ENCODE data around the gene VPS51. TPM values are rescaled to one million over a fixed set of nuclear protein-coding genes. Genes with fewer than 3 reads are reported as not detected.

VPS51 gene
- total RNA-seq, 4 donors from 2014 or later, result 185 to 414 (median 237) TPM

- TF ChIP-seq CTCF (IDR thresholded peaks at IDR 0.05) (no peak), POLR2A (IDR thresholded peaks at IDR 0.05; ENCODE audit: low read depth) (no peak), EP300 (IDR thresholded peaks at IDR 0.05) (no peak), POLR2AphosphoS5 (IDR thresholded peaks at IDR 0.05) (no peak)
- H3K4me3 ChIP-seq, result no peak overlapping the region
- no peaks in the 10 kb centered on the region for H3K27me3 ChIP-seq
- no peaks in the 10 kb centered on the region for H3K36me3 ChIP-seq
- H3K27ac ChIP-seq (replicated peaks in 1 of 4), result no peak overlapping the region
- H3K9me3 ChIP-seq, result no peaks in the 10 kb centered on the region
- H3K4me1 ChIP-seq, result no peaks in the 10 kb centered on the region
- no peak for DNase-seq (ENCODE audit: extremely low spot score)
- intact Hi-C loops (cut with DNase I), result no loop called here
- 69% methylated on average over 3 of the region's 3 CpGs for WGBS
These were observed 36.5 kb upstream of the VPS51 start for GRCh38 chr11:65059523-65059922.

- H3K4me1 ChIP-seq, result no peaks in the 10 kb centered on the region
- H3K4me3 ChIP-seq, result no peak overlapping the region
- no peaks in the 10 kb centered on the region for H3K36me3 ChIP-seq
- intact Hi-C loops (cut with DNase I), result loop anchor here (10.0 kb wide), 1 partner anchor 695 kb away; no protein-coding TSS in a partner anchor
- no peaks in the 10 kb centered on the region for H3K27me3 ChIP-seq
- DNase-seq (ENCODE audit: extremely low spot score), result no peak
- 38% methylated on average over 6 of the region's 10 CpGs for WGBS
- H3K9me3 ChIP-seq, result no peaks in the 10 kb centered on the region
- no peak overlapping the region for H3K27ac ChIP-seq (replicated peaks in 1 of 4)
- TF ChIP-seq POLR2AphosphoS5 (IDR thresholded peaks at IDR 0.05), result no peak
- no peak for TF ChIP-seq POLR2A (IDR thresholded peaks at IDR 0.05; ENCODE audit: low read depth)
- TF ChIP-seq EP300 (IDR thresholded peaks at IDR 0.05), result no peak
- no peak for TF ChIP-seq CTCF (IDR thresholded peaks at IDR 0.05)
These were observed 35.8 kb upstream of the VPS51 start for GRCh38 chr11:65059959-65060824.

GRCh38 chr11:65060913-65061408, 35.1 kb upstream of the VPS51 start:
- intact Hi-C loops (cut with DNase I), result loop anchor here (10.0 kb wide), 1 partner anchor 694 kb away; no protein-coding TSS in a partner anchor
- TF ChIP-seq CTCF (IDR thresholded peaks at IDR 0.05) (peak in 2 of 3 experiments; percentile 16 to 25), EP300 (IDR thresholded peaks at IDR 0.05) (no peak)
- 71% methylated on average over 9 of the region's 9 CpGs for WGBS

GRCh38 chr11:65063532-65063931, 32.5 kb upstream of the VPS51 start:
- H3K4me1 ChIP-seq, result no peaks in the 10 kb centered on the region
- H3K36me3 ChIP-seq, result no peaks in the 10 kb centered on the region
- TF ChIP-seq CTCF (IDR thresholded peaks at IDR 0.05), result no peak
- TF ChIP-seq POLR2AphosphoS5 (IDR thresholded peaks at IDR 0.05), result no peak
- TF ChIP-seq EP300 (IDR thresholded peaks at IDR 0.05), result no peak
- TF ChIP-seq POLR2A (IDR thresholded peaks at IDR 0.05; ENCODE audit: low read depth), result no peak
- no peaks in the 10 kb centered on the region for H3K9me3 ChIP-seq
- no peaks in the 10 kb centered on the region for H3K27me3 ChIP-seq
- no peak overlapping the region for H3K4me3 ChIP-seq
- WGBS, result no CpG with 5 or more reads among the region's 3 CpGs
- no peak overlapping the region for H3K27ac ChIP-seq (replicated peaks in 1 of 4)
- no peak for DNase-seq (ENCODE audit: extremely low spot score)
- intact Hi-C loops (cut with DNase I), result loop anchor here (10.0 kb wide), 1 partner anchor 691 kb away; no protein-coding TSS in a partner anchor

More at GRCh38 chr11:65060913-65061408, 35.1 kb upstream of the VPS51 start:
- no peaks in the 10 kb centered on the region for H3K36me3 ChIP-seq
- no peak for DNase-seq (ENCODE audit: extremely low spot score)
- H3K9me3 ChIP-seq, result no peaks in the 10 kb centered on the region
- no peaks in the 10 kb centered on the region for H3K4me1 ChIP-seq
- H3K4me3 ChIP-seq, result no peak overlapping the region
- H3K27ac ChIP-seq (replicated peaks in 1 of 4), result no peak overlapping the region
- H3K27me3 ChIP-seq, result no peaks in the 10 kb centered on the region

Measured in esophagus muscularis mucosa (tissue), 4 donors.